ENCODE measurements around the gene ARHGEF17. TPM values are rescaled to one million over a fixed set of nuclear protein-coding genes. Genes with fewer than 3 reads are reported as not detected.
A peak's percentile ranks its signal among the peaks of the same experiment; 100 is the strongest.

ARHGEF17 gene
- total and polyA plus RNA-seq, 3 donors from 2014 or later = 29.4 to 58.5 (median 50.1) TPM

DNA sequence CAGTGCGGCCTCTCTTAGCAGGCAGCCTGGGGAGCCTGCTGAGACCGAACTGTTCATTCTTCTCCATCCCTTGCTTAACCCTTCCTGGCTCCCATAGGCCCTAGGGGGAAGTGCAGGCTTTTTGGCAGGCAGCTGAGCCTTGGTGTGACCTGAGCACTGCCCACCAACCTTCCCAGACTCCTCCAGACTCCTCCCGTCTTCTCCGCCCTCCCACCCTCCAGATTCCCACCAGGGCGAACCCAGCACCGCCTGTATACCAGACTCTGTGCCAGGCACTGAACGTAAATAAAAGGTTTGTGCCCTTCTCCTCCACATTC lies 76.0 kb downstream of the ARHGEF17 start:
- Histone ChIP-seq H3K4me1 (peaks cover 14% of the 10 kb centered on the region), H3K4me3 (no peak overlapping the region), H3K9me3 (no peaks in the 10 kb centered on the region), H3K27me3 (no peaks in the 10 kb centered on the region), H3K27ac (no peak overlapping the region), H3K36me3 (ENCODE audit: low read depth, missing control alignments) (no peaks in the 10 kb centered on the region)
- no peak for DNase-seq
- TF ChIP-seq POLR2A (IDR thresholded peaks at IDR 0.05) = no peak
- TF ChIP-seq, protein P1, sequence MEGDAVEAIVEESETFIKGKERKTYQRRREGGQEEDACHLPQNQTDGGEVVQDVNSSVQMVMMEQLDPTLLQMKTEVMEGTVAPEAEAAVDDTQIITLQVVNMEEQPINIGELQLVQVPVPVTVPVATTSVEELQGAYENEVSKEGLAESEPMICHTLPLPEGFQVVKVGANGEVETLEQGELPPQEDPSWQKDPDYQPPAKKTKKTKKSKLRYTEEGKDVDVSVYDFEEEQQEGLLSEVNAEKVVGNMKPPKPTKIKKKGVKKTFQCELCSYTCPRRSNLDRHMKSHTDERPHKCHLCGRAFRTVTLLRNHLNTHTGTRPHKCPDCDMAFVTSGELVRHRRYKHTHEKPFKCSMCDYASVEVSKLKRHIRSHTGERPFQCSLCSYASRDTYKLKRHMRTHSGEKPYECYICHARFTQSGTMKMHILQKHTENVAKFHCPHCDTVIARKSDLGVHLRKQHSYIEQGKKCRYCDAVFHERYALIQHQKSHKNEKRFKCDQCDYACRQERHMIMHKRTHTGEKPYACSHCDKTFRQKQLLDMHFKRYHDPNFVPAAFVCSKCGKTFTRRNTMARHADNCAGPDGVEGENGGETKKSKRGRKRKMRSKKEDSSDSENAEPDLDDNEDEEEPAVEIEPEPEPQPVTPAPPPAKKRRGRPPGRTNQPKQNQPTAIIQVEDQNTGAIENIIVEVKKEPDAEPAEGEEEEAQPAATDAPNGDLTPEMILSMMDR (IDR thresholded peaks at IDR 0.05) = no peak
- intact Hi-C loops (cut with DNase I; ENCODE audit: low total_unique reads) = no loop called here
- 84 to 90% methylated on average over 7 of the region's 7 CpGs for WGBS, 2 donors

- WGBS, 2 donors = 88 to 93% methylated on average over 4 of the region's 4 CpGs
- no peak overlapping the region for H3K4me3 ChIP-seq
- TF ChIP-seq, protein P1 (IDR thresholded peaks at IDR 0.05) = no peak
- TF ChIP-seq POLR2A (IDR thresholded peaks at IDR 0.05) = no peak
- no peaks in the 10 kb centered on the region for H3K9me3 ChIP-seq
- no peaks in the 10 kb centered on the region for H3K27me3 ChIP-seq
- intact Hi-C loops (cut with DNase I; ENCODE audit: low total_unique reads) = no loop called here
- peaks cover 14% of the 10 kb centered on the region for H3K4me1 ChIP-seq
- H3K27ac ChIP-seq = no peak overlapping the region
- no peak for DNase-seq
- H3K36me3 ChIP-seq (ENCODE audit: low read depth, missing control alignments) = no peaks in the 10 kb centered on the region
Measured at GRCh38 chr11:73384531-73384871, 76.4 kb downstream of the ARHGEF17 start.

GRCh38 chr11:73384872-73385689 lies 77.0 kb downstream of the ARHGEF17 start:
- TF ChIP-seq POLR2A (IDR thresholded peaks at IDR 0.05) = no peak
- TF ChIP-seq, protein P1 (IDR thresholded peaks at IDR 0.05) = no peak
- DNase-seq = peak; percentile 38
- Histone ChIP-seq H3K4me3 (no peak overlapping the region), H3K4me1 (peaks cover 14% of the 10 kb centered on the region), H3K36me3 (ENCODE audit: low read depth, missing control alignments) (no peaks in the 10 kb centered on the region), H3K27ac (no peak overlapping the region), H3K9me3 (no peaks in the 10 kb centered on the region), H3K27me3 (no peaks in the 10 kb centered on the region)
- intact Hi-C loops (cut with DNase I; ENCODE audit: low total_unique reads) = no loop called here
- WGBS, 2 donors = 65 to 69% methylated on average over 20 to 21 of the region's 21 CpGs

DNA sequence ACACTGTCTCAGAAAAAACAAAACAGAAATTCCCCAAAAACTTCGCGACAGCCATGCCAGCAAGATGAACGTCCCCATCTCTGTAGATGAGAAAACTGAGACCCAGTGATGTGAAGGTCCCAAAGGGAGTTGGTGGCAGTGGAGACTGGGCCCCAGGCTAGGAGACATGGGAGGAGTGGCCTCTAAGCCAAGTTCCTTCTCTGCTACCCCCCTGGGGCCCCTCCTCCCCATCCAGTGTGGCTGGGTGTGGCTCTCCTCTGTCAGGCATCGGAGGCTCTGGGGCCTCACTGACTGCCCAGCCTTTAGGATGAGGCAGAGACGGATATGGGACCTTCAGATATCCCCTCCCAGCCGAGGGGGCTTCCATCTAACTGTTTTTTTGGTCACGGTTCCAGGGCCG lies 77.9 kb downstream of the ARHGEF17 start:
- Histone ChIP-seq H3K4me3 (no peak overlapping the region), H3K27ac (no peak overlapping the region), H3K27me3 (no peaks in the 10 kb centered on the region), H3K9me3 (no peaks in the 10 kb centered on the region), H3K36me3 (ENCODE audit: low read depth, missing control alignments) (no peaks in the 10 kb centered on the region), H3K4me1 (peaks cover 14% of the 10 kb centered on the region)
- no peak for TF ChIP-seq POLR2A (IDR thresholded peaks at IDR 0.05)
- TF ChIP-seq, protein P1 (IDR thresholded peaks at IDR 0.05) = no peak
- intact Hi-C loops (cut with DNase I; ENCODE audit: low total_unique reads) = no loop called here
- no peak for DNase-seq
- WGBS, 2 donors = 86 to 93% methylated on average over 3 to 8 of the region's 8 CpGs

DNA sequence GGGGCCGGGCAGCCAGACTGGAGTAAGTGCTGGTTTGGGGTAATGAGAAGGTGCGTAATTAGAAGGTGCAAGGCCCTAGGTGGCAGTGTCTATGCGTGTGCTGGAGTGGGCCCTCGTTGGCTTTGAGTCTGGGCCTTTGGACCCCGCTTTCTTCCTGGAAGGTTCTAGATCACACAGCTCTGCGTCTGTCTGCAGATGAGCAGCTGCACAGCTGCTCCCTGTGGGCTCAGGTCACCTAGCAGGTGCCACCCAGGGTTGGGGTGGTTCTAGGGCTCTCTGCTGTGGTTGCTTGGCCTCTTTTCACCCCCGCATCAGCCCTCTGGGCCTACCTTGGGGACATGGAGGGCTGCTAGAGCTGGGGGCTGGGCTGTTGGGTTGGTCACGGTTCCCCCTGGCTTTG lies 78.5 kb downstream of the ARHGEF17 start:
- H3K27me3 ChIP-seq = no peaks in the 10 kb centered on the region
- no peaks in the 10 kb centered on the region for H3K36me3 ChIP-seq (ENCODE audit: low read depth, missing control alignments)
- 71 to 96% methylated on average over 2 to 8 of the region's 8 CpGs for WGBS, 2 donors
- TF ChIP-seq, protein P1 (IDR thresholded peaks at IDR 0.05) = no peak
- no peak for TF ChIP-seq POLR2A (IDR thresholded peaks at IDR 0.05)
- H3K4me1 ChIP-seq = peaks cover 14% of the 10 kb centered on the region
- no peak overlapping the region for H3K4me3 ChIP-seq
- H3K27ac ChIP-seq = no peak overlapping the region
- H3K9me3 ChIP-seq = no peaks in the 10 kb centered on the region
- no peak for DNase-seq
- intact Hi-C loops (cut with DNase I; ENCODE audit: low total_unique reads) = no loop called here

Data from testis (tissue), 3 donors.